ENCODE measurements around the gene FRAT2.

DNA sequence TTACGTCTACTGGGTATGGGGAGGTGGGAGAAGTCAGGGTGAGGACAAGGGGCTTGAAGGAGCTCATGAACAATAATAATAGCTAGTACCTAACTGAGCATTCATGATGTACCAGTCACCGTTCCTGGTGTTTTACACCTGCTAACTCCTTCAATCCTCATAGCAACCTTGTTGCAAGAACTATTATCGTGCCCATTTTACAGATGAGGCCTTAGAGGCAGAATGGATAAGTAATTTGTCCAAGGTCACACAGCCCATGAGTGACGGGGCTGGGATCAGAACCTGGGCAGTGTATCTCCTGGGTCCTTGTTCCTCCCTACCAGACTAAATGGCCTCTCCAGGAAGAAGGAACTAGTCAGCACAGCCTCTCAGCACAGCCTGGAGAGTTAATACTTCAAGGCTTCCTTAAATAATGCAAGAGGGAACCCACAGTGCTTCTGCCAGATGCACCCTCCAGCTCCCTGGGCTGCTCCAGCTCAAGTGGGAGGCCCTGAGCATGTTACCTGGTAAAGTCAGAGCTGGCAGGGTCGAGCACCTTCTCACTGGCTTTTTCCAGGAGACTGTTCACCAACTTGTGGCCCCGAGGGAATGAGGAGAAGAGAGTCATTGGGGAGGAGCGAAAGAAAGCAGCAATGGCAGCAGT lies 37.8 kb upstream of the FRAT2 start:
- TF ChIP-seq, protein P1, sequence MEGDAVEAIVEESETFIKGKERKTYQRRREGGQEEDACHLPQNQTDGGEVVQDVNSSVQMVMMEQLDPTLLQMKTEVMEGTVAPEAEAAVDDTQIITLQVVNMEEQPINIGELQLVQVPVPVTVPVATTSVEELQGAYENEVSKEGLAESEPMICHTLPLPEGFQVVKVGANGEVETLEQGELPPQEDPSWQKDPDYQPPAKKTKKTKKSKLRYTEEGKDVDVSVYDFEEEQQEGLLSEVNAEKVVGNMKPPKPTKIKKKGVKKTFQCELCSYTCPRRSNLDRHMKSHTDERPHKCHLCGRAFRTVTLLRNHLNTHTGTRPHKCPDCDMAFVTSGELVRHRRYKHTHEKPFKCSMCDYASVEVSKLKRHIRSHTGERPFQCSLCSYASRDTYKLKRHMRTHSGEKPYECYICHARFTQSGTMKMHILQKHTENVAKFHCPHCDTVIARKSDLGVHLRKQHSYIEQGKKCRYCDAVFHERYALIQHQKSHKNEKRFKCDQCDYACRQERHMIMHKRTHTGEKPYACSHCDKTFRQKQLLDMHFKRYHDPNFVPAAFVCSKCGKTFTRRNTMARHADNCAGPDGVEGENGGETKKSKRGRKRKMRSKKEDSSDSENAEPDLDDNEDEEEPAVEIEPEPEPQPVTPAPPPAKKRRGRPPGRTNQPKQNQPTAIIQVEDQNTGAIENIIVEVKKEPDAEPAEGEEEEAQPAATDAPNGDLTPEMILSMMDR (IDR thresholded peaks at IDR 0.05 in 4 of 5, conservative IDR thresholded peaks at IDR 0.05 in 1 of 5), result no peak
- no peak for TF ChIP-seq POLR2A (IDR thresholded peaks at IDR 0.05)
